HCT116 (cell line): ENCODE results near the gene CD2BP2.
"Not testable (repeated sequence)": the region's sequence is repeated elsewhere in the genome, so short reads cannot be mapped to it uniquely, and the experiment has no call there.

ENCODE experiments used
- EZH2 ChIP-seq: fragments of 200-600 bp; sonication (generic); IDR thresholded peaks from 2 replicates; pipeline ENCODE4 v1.6.1; 2017; ENCODE audit warnings: antibody characterized with exemption, mixed run types
- POLR2A ChIP-seq: IDR thresholded peaks from 2 replicates; pipeline ENCODE4 v1.7.0; 2011; ENCODE audit warnings: borderline replicate concordance; ENCODE audit not compliant: insufficient read depth, insufficient read length; ENCODE audit errors: extremely low read depth
- RAD21 ChIP-seq: IDR thresholded peaks from 2 replicates; pipeline ENCODE4 v1.6.1; 2012; ENCODE audit warnings: low read depth, mild to moderate bottlenecking
- SIN3A ChIP-seq: IDR thresholded peaks from 2 replicates; pipeline ENCODE4 v1.6.1; 2012; ENCODE audit warnings: low read depth
- TCF7L2 ChIP-seq: IDR thresholded peaks from 2 replicates; pipeline ENCODE4 v1.7.0; 2011; ENCODE audit warnings: borderline replicate concordance, inconsistent platforms; ENCODE audit not compliant: insufficient read depth, insufficient read length; ENCODE audit errors: extremely low read depth
- YY1 ChIP-seq: IDR thresholded peaks from 2 replicates; pipeline ENCODE4 v1.6.1; 2011; ENCODE audit warnings: low read length, low read depth, moderate library complexity, mild to moderate bottlenecking; ENCODE audit not compliant: insufficient replicate concordance; ENCODE audit errors: extremely low read depth
- TF ChIP-seq, protein P1 (sequence below), 3 experiments: fragments of 200-600 bp in 1 of 3; sonication (generic) in 1 of 3; IDR thresholded peaks in 2 of 3; conservative IDR thresholded peaks in 1 of 3; 2 replicates each; pipeline ENCODE4 v1.5.1; 2012 to 2017; ENCODE audit warnings: low read depth in 2 of 3, low read length in 2 of 3, antibody characterized with exemption in 1 of 3, borderline replicate concordance in 1 of 3, control low read depth in 1 of 3, mild to moderate bottlenecking in 1 of 3, mixed read lengths in 1 of 3, mixed run types in 1 of 3, moderate library complexity in 1 of 3; ENCODE audit not compliant: insufficient read depth in 1 of 3

DNA sequence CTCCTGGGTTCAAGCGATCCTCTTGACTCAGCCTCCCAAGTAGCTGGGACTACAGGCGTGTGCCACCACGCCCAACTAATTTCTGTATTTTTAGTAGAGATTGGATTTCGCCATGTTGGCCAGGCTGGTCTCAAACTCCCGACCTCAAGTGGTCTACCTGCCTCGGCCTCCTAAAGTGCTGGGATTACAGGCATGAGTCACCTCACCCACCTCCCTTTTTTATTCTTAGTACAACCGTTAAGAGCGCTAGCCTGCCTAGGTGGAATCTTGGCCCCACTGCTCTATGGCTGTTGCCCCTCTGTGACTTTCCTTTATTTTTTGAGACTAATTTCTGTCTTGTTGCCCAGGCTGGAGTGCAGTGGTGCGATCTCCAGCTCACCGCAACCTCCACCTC is 17.1 kb downstream of the CD2BP2 start:
- not testable (repeated sequence) for TF ChIP-seq RAD21, EZH2, SIN3A, POLR2A, TCF7L2, YY1
- TF ChIP-seq, protein P1, sequence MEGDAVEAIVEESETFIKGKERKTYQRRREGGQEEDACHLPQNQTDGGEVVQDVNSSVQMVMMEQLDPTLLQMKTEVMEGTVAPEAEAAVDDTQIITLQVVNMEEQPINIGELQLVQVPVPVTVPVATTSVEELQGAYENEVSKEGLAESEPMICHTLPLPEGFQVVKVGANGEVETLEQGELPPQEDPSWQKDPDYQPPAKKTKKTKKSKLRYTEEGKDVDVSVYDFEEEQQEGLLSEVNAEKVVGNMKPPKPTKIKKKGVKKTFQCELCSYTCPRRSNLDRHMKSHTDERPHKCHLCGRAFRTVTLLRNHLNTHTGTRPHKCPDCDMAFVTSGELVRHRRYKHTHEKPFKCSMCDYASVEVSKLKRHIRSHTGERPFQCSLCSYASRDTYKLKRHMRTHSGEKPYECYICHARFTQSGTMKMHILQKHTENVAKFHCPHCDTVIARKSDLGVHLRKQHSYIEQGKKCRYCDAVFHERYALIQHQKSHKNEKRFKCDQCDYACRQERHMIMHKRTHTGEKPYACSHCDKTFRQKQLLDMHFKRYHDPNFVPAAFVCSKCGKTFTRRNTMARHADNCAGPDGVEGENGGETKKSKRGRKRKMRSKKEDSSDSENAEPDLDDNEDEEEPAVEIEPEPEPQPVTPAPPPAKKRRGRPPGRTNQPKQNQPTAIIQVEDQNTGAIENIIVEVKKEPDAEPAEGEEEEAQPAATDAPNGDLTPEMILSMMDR (IDR thresholded peaks at IDR 0.05 in 2 of 3, conservative IDR thresholded peaks at IDR 0.05 in 1 of 3; ENCODE audit: borderline replicate concordance in 1 of 3, insufficient read depth in 1 of 3, low read depth in 2 of 3, low read length in 2 of 3), result not testable (repeated sequence)
